ENCODE data around the gene IPO4. TPM values are rescaled to one million over a fixed set of nuclear protein-coding genes. Genes with fewer than 3 reads are reported as not detected.

The IPO4 gene, protein sequence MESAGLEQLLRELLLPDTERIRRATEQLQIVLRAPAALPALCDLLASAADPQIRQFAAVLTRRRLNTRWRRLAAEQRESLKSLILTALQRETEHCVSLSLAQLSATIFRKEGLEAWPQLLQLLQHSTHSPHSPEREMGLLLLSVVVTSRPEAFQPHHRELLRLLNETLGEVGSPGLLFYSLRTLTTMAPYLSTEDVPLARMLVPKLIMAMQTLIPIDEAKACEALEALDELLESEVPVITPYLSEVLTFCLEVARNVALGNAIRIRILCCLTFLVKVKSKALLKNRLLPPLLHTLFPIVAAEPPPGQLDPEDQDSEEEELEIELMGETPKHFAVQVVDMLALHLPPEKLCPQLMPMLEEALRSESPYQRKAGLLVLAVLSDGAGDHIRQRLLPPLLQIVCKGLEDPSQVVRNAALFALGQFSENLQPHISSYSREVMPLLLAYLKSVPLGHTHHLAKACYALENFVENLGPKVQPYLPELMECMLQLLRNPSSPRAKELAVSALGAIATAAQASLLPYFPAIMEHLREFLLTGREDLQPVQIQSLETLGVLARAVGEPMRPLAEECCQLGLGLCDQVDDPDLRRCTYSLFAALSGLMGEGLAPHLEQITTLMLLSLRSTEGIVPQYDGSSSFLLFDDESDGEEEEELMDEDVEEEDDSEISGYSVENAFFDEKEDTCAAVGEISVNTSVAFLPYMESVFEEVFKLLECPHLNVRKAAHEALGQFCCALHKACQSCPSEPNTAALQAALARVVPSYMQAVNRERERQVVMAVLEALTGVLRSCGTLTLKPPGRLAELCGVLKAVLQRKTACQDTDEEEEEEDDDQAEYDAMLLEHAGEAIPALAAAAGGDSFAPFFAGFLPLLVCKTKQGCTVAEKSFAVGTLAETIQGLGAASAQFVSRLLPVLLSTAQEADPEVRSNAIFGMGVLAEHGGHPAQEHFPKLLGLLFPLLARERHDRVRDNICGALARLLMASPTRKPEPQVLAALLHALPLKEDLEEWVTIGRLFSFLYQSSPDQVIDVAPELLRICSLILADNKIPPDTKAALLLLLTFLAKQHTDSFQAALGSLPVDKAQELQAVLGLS
- total RNA-seq (10 to 100 TPM; 11.0 to 37.1 (median 13.2) TPM), polyA plus RNA-seq (10 to 100 TPM in 1 of 3 donors, 1 to 10 TPM in 2; 3.0 to 24.4 (median 5.4) TPM)

DNA sequence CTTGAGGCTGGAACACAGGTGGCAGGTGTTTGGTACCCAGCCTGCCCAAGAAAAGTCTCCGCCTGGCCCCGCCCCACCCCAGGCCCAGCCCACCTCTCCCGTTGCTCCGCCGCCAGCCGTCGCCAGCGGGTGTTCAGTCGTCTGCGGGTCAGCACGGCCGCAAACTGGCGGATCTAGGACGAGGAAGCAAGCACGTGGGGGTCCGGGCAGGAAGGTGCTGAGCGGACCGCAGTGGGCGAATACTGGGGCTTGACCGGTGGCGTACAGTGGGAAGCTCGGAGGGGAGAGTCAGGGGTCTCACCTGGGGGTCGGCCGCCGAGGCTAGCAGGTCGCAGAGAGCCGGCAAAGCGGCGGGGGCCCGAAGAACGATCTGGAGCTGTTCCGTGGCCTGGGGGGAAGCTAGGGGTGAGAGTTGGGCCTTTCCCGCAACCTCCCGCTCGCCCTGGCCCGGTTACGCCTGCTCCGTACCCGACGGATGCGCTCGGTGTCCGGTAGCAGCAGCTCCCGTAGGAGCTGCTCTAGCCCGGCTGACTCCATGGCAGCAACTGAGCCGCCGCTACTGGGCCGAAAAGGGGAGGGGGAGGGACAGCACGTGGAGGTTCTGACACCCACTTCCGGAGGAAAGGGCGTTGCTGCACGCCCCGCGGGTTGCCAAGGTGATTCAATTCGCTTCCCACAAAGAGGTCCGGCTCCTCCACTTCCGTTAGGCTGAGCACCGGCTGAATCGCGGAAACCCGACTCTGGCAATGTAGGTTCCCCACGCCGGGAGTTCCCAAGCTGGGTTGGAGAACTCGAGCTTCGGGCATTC, at the start of gene IPO4:
IPO4 (minus strand) TSS at position 566 of the 808 bp plus-strand sequence; CDS start at position 537, 29 bp downstream.
- Histone ChIP-seq H3K27ac (peak within 1 kb of the TSS; percentile 73 to 84 (median 76)), H3K27me3 (no peaks in the 10 kb centered on the region), H3K4me3 (peak within 1 kb of the TSS; percentile 48 to 67 (median 62)), H3K9me3 (no peaks in the 10 kb centered on the region), H3K4me1 (peaks cover 0 to 22% (median 19%) of the 10 kb centered on the region in 4 donors), H3K36me3 (peaks cover 0 to 65% (median 42%) of the 10 kb centered on the region in 4 donors)
- intact Hi-C loops (cut with DNase I): loop anchor here (2.0 kb wide), 1 partner anchor 28 kb away; the partner anchor contains the start of gene IRF9
- peak; percentile 54 to 79 (median 68) for TF ChIP-seq POLR2AphosphoS5 (IDR thresholded peaks at IDR 0.05)
- peak in 1 of 4 donors; percentile 78 for TF ChIP-seq EP300 (IDR thresholded peaks at IDR 0.05)
- TF ChIP-seq, protein P1, sequence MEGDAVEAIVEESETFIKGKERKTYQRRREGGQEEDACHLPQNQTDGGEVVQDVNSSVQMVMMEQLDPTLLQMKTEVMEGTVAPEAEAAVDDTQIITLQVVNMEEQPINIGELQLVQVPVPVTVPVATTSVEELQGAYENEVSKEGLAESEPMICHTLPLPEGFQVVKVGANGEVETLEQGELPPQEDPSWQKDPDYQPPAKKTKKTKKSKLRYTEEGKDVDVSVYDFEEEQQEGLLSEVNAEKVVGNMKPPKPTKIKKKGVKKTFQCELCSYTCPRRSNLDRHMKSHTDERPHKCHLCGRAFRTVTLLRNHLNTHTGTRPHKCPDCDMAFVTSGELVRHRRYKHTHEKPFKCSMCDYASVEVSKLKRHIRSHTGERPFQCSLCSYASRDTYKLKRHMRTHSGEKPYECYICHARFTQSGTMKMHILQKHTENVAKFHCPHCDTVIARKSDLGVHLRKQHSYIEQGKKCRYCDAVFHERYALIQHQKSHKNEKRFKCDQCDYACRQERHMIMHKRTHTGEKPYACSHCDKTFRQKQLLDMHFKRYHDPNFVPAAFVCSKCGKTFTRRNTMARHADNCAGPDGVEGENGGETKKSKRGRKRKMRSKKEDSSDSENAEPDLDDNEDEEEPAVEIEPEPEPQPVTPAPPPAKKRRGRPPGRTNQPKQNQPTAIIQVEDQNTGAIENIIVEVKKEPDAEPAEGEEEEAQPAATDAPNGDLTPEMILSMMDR (IDR thresholded peaks at IDR 0.05): no peak
- peak in 1 of 2 donors; percentile 29 for TF ChIP-seq POLR2A (IDR thresholded peaks at IDR 0.05)
- 0 to 1% methylated on average over 65 of the region's 65 CpGs for WGBS, 2 donors
- DNase-seq: peak; percentile 99

DNA sequence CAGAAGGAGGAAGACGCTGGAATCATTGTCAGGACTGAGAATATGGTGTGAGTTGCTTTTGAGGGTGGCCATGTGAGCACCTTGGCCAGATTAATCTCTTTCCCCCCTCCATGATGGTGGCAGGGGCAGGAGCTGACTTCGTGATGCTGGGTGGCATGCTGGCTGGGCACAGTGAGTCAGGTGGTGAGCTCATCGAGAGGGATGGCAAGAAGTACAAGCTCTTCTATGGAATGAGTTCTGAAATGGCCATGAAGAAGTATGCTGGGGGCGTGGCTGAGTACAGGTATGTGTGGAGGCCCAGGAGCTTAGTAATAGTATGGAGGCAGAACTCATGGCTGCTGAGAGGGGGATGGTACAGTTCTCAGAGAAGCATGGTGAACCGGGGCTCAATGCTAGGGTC, 49.5 kb upstream of the IPO4 start:
- DNase-seq: no peak
- peaks cover 30 to 70% (median 45%) of the 10 kb centered on the region in 4 donors for H3K36me3 ChIP-seq
- H3K4me1 ChIP-seq: peaks cover 0 to 52% (median 44%) of the 10 kb centered on the region in 4 donors
- no peaks in the 10 kb centered on the region for H3K9me3 ChIP-seq
- intact Hi-C loops (cut with DNase I): no loop called here
- no peak overlapping the region for H3K27ac ChIP-seq
- no peaks in the 10 kb centered on the region for H3K27me3 ChIP-seq
- WGBS, 2 donors: 85 to 92% methylated on average over 5 of the region's 5 CpGs
- TF ChIP-seq, protein P1 (IDR thresholded peaks at IDR 0.05): no peak
- TF ChIP-seq EP300 (IDR thresholded peaks at IDR 0.05): no peak
- no peak overlapping the region for H3K4me3 ChIP-seq

DNA sequence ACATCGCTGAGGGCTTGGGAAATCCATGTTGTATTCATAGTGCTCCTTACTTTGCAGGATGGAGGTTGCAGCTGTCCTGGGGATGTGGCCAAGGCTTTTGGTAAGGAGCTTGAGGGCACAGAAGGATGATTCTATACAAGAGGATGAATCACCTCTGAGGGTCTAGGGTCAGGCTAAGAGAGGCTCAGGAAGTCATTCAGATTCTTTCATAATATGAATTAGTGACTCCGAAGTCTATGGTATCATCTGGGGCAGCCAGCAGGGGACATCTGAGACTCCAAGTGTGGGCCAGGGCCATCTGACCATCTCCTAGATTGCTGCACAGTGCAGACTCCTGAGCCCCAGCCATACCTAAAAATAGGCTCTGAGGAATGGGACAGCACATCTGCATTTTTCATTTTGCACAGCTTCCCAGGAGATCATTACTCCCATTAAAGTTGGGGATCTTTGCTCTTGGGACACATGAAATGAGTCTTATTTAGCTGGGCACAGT, 48.9 kb upstream of the IPO4 start:
- Histone ChIP-seq H3K4me1 (peaks cover 0 to 52% (median 45%) of the 10 kb centered on the region in 4 donors), H3K4me3 (no peak overlapping the region), H3K9me3 (no peaks in the 10 kb centered on the region), H3K27ac (no peak overlapping the region), H3K27me3 (no peaks in the 10 kb centered on the region), H3K36me3 (peaks cover 30 to 70% (median 45%) of the 10 kb centered on the region in 4 donors)
- no peak for DNase-seq
- no peak for TF ChIP-seq POLR2AphosphoS5 (IDR thresholded peaks at IDR 0.05)
- TF ChIP-seq POLR2A (IDR thresholded peaks at IDR 0.05): no peak
- no peak for TF ChIP-seq EP300 (IDR thresholded peaks at IDR 0.05)
- TF ChIP-seq, protein P1 (IDR thresholded peaks at IDR 0.05): no peak
- WGBS, 2 donors: 92 to 97% methylated on average over 2 of the region's 2 CpGs
- intact Hi-C loops (cut with DNase I): no loop called here
